ENCODE data around the gene DIP2A.
A peak's percentile ranks its signal among the peaks of the same experiment; 100 is the strongest.
"Not testable (repeated sequence)": the region's sequence is repeated elsewhere in the genome, so short reads cannot be mapped to it uniquely, and the experiment has no call there.

DIP2A gene

DNA sequence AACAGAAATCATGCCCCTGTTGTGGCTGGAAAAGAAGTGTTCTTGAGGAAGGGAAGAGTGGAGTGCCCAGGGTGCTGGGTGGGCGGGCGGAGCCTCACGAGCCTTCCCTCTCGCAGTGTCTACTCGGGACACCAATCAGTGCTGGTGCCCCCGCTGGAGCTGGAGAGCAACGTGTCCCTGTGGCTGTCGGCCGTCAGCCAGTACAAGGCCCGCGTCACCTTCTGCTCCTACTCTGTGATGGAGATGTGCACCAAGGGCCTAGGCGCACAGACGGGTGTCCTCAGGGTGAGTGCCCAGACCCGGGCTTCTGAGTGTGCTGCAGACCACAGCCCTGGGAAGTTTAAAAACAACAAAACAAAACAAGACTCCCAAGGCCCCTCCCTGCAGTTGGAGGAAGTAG is 98.8 kb downstream of the DIP2A start:
- DNase-seq (ENCODE audit: low spot score), result no peak

DNA sequence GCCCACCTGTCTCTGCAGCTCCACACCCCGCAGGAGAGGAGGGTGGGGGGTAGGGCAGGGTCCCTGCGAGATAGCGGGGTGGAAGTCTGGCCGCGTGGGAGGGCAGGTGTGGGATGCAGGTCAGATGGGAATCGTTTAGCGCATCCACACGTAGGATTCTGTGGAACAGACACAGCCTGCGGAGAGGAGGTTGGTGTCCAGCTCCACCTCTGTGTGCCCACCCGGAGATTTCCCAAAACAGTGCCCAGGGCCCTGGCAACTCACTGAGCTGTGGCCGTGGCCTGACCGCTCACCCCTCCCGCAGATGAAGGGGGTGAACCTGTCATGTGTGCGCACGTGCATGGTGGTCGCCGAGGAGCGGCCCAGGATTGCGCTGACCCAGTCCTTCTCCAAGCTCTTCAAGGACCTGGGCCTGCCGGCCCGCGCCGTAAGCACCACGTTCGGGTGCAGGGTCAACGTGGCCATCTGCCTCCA is 99.3 kb downstream of the DIP2A start:
- no peak for DNase-seq (ENCODE audit: low spot score)

DNA sequence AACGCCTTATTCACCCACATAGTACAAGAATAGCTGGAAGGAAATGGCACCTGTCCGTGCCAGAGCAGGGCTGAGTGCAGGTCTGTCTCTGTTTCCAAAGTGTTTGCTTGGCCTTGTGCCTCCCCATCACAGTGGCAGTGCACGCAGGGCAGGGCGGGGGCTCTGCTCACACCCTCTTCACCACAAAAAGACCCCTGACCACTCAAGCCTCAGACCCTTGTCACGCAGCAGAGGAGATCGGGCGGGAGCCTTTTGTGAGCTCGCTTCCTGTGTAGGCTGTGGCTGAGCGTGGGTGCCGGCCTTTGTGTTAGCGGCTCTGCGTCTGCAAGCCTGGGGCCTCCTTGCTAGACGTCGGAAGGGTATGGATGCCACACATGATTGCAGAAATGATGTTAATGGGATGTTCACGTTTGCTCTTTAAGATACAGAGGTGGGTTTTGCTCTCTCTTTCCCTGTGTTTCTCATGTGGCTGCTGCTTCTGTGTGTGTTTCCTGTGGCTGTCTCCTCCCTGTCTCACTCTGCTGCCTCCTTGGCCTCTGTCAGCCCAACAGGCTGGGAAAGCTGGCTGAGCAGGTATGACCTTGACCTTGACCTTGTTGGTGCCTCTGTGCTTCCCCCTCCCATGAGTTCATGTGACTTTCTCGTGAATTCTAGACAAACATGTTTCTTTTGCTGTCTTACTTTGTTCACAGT is 100.7 kb downstream of the DIP2A start:
- DNase-seq (ENCODE audit: low spot score), result peak; percentile 60

DNA sequence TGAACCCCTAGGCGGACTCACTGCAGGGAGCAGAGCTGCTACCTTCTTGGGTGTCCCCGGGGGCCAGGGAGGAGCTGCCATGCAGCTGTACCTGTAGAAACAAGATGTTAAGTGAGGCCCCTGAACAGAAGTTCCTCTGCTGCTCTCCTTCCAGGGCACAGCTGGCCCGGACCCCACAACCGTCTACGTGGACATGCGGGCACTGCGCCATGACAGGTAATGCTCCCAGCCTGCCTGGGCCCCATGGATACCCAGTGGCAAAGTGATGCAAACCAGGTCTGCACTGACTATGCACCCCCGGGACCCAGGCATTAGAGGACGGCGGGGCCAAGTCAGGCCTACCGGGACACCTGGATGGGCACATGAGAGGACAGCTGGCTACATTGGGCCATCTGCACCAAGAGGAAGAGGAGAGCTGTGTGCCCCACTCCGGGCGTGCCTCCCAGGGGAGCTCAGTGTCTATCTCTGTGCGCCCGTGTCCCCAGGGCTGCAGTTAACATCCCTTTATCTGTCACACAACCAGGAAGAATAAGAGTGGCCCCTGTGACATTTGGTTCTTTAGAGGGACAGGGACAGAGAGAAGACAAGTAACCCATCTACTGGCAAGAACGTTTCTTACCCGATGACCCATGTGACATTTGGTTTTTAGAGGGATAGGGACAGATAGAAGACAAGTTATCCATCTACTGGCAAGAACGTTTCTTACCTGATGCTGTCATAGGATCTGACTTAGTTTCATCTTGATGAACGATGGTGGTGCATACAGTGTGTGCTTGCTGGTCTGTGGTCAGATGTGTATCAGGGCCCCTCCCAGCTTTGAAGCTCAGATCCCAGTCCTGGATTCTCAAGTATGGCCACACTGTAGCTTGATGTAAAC is 102.1 kb downstream of the DIP2A start:
- DNase-seq (ENCODE audit: low spot score), result no peak

DNA sequence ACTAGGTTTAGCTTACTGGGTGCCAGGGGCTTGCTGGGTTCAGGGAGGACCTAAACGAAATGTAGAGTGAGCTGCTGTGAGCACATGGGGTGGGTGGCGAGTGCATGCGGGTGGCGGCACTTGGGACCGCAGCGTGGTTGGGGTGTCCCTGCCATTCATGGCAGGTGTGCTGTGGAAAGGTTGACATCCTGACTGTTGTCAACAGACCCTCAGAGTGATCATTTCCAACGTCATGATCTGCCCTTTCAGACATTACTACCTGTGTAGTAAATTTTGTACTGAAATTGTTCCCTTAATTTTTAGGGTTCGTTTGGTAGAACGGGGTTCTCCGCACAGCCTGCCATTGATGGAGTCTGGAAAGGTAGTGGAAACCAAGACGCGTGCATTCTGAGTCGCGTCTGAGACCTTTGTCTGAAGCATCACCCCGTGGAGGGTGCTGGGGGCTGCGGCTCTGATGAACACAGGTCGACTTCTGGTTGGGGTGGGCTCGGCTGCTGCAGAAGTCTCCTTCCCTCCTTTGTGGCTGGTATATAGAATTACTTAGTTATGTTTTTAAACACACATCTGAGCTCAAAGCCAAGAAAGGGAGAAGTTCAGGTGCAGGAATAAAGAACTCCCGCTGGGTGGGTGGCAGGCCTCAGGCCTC is 102.9 kb downstream of the DIP2A start:
- DNase-seq (ENCODE audit: low spot score), result no peak

DNA sequence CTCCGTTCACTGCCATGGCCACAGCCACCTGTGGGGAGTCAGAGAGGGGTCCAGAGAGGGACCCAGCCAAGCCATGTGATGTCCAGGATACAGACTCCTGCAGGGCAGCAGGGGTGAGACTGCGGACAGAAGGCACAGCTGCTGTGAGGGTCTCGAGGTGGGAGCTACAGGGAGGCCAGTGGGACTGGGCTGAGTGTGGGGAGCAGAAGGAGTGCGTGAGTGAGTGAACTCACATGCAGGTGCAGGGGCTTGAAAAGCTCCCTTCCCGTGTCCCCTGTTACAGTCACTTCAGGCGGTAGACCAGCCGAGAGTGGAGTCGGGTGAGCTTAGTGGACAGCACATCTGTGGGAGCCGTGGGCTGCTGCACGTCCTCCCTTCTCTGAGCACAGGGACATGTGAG is 103.8 kb downstream of the DIP2A start:
- no peak for DNase-seq (ENCODE audit: low spot score)

DNA sequence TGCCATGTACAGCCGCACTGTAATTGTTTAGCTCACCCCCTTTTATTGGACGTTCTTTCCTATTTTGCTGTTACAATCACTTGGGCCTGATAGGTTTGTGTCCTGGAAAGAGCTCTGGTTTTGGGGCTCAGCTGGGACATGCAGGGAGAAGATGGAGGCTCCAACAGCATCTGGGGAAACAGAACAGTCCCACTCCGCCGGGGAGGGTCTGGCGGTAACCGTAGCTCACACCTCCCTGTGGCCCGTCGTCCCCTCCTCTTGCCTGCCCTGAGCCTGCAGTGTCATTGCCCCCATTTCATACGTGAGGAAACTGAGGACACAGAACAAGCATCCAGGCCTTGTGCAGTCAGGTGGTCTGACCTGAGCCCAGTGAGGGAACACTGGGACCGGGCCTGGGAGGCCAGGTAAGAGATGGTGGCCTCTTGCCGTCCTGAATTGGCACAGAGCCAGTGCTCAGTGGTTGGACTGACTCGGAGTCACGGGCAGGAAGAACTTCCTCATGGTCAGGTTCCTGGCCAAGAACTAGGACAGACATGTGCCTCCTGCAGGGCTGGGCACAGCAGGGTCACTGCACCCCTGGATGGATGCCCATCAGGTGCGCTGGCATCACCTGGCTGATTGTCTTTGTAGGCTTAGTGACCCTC is 104.4 kb downstream of the DIP2A start:
- DNase-seq (ENCODE audit: low spot score), result no peak

DNA sequence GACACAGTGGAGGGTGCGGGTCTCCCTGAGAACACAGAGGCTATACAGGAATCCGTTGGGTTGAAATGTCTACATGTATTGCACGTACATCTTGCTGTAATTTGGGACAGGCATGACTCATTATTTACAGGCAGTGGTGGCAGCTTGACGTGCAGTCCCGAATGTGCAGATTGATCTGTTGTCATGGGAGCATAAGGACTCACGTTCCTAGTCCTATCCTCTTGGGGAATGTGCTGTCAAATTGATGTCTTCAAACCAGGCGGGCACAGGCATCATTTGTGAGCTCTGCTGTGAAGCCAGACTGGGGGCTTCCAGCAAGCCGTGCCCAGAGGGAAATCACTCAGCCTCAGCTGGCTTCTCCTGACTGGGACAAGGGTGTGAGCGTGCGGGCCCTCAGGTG is 105.7 kb downstream of the DIP2A start:
- no peak for DNase-seq (ENCODE audit: low spot score)

DNA sequence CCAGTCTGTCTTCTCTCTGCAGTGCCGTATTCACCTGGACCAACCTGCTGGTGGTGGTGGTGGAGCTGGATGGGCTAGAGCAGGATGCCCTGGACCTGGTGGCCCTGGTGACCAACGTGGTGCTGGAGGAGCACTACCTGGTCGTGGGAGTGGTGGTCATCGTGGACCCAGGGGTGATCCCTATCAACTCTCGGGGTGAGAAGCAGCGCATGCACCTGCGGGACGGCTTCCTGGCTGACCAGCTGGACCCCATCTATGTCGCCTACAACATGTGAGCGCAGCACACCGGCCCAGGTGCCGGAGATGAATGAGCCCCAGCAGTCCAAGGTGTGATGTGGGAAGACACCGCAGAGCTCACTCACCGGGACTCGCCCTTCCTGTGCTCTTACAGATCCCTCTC is 108.7 kb downstream of the DIP2A start:
- no peak for DNase-seq (ENCODE audit: low spot score)

DNA sequence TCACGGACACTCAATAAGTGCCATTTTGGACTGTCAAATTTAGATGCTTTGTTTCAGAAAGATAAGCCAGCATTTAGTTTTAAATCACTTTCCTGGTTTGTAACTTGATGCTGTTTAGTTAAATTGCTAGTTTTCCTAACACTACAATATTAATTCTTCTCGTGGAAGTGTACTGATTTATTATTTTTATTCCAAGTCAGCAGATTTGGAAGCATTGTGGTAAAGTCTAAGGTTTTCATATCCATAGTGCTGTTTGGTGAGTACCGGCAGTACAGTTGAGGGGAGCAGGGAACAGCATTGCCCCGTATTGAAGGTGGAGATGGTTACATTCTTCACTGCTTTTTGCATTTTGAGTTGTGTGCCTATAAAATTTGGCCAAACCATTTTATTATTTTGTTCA is 109.9 kb downstream of the DIP2A start:
- no peak for DNase-seq (ENCODE audit: low spot score)

DNA sequence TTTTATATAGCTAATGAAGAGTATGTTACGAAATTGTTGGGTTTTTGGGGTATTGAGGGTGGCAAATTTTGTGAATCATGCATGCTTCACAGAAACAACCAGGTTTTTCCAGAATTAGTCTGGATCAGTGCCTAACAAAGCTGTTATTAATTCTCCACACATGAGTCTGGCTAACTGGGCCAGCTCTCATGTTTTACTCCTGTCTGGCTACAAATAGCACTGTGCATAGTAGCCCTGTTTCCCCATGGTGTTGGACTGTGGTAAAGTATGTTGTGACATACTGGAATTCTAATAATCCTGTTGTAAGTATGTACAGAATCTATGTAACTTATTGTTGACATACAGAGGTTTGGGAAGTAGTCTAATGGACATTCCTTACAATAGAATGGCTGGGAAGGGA is 110.4 kb downstream of the DIP2A start:
- no peak for DNase-seq (ENCODE audit: low spot score)

DNA sequence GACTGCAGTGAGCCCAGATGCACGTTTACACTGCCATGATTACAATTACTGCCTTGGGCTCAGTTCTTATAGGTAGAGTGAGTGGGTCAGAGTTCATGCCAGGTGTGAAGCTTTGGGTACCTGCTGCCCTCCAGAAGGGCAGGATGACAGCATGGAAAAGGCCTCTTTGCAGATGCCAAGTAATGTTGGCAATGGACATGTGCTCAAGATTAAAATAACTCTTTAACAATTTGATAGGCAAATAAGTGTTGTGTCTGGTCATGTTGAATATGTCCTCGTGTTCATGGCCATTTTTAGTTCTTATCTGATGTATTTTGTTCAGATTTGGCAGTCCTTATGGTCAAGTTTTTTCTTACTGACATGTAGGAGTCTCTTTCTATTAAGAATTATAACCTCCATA is 111.4 kb downstream of the DIP2A start:
- no peak for DNase-seq (ENCODE audit: low spot score)

DNA sequence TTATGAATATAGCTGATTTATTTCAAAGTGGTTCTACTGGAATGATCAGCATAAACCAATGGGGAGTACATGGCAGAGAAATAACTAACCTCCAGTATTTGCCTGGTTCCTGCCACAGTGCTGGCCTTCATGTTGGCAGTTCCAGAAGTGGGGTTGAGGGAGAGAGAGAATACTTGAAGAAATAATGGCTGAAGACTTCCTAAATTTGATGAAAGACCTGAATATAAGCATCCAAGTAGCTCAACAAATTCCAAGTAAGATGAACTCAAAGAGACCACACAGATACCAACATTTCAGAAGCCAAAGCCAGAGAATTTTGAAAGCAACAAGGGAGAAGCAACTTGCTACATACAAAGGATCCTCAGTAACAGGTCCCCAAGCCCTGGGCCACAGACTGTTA is 111.9 kb downstream of the DIP2A start:
- no peak for DNase-seq (ENCODE audit: low spot score)

DNA sequence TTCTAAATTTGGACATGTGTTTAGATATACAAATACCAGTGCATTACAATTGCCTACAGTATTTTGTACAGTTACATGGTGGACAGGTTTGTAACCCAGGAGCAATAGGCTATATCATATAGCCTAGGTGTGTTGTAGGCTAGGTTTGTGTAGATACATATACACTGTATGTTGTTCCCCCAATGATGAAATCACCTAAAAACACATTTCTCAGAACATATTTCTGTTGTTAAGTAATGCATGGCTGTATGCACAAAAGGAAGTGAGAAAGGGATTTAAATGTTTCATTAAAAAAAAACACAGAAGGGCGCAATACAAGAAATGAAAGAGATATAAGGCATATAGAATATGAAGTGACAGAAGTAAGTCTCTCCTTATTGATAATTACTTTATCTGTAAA is 114.2 kb downstream of the DIP2A start:
- DNase-seq (ENCODE audit: low spot score), result no peak

DNA sequence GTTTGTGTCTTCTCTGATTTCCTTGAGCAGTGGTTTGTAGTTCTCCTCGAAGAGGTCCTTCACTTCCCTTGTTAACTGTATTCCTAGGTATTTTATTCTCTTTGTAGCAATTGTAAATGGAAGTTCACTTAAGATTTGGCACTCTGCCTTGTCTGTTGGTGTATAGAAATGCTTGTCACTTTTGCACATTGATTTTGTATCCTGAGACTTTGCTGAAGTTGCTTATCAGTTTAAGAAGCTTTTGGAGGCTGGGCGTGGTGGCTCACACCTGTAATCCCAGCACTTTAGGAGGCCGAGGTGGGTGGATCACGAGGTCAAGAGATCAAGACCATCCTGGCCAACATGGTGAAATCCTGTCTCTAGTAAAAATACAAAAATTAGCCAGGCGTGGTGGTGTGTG is 119.1 kb downstream of the DIP2A start:
- not testable (repeated sequence) for DNase-seq (ENCODE audit: low spot score)

DNA sequence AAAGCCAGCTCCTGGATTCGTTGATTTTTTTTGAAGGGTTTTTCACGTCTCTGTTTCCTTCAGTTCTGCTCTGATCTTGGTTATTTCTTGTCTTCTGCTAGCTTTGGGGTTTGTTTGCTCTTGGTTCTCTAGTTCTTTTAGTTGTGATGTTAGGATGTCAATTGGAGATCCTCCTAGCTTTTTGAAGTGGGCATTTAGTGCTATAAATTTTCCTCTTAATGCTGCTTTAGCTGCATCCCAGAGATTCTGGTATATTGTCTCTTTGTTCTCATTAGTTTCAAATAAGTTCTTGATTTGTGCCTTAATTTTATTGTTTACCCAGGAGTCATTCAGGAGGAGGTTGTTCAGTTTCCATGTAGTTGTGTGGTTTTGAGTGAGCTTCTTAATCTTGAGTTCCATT is 120.7 kb downstream of the DIP2A start:
- not testable (repeated sequence) for DNase-seq (ENCODE audit: low spot score)

DNA sequence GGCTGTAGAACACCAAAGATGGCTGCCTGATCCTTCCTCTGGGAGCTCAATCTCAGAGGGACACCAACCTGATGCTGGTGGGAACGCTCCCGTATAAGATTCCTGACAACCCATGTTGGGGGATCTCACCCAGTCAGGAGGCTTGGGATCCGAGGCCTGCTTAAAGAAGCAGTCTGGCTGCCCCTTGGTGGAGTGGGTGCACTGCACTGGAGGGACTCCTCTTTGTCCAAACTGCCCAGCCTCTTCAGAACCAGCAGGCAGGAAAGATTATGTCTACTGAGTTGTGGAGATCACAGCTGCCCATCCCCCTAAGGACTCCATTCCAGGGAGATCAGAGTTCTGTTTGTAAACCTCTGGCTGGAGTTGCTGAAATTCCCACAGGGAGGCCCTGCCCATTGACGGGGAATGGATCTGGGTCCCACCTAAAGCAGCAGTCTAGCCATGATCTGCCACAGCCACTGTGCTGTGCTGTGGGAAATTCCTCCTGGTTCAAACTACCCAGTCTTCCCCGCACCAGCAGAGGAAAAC is 123.2 kb downstream of the DIP2A start:
- no peak for DNase-seq (ENCODE audit: low spot score)

DNA sequence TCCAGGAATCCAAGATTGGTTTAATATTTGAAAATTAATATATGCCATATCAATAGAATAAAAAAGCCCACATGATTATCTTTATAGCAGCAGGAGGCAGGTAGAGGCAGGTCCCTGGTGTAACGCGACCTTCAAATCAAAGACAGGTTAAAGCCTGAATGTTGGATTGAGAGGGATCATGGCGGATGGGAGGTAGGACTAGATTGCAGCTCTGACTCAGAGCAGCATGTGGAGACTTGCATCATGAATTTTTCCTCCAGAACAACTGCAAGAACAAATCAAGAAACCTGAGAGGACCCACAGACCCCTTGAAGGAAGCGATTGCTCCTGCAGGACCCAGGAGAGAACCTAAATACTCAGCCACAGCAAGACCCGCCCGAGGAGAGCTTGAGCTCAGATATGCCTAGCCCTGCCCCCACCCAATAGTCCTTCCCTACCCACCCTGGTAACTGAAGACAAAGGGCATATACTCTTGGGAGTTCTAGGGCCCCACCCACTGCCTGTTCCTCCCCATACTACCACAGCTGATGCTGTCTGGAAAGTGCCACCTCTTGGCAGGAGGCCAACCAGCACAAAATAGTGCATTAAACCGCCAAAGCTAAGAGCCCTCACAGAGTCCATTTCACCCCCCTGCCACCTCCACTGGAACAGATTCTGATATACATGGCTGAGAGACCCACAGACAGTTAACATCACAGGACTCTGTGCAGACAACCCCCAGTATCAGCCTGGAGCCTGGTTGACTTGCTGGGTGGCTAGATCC is 126.7 kb downstream of the DIP2A start:
- no peak for DNase-seq (ENCODE audit: low spot score)

DNA sequence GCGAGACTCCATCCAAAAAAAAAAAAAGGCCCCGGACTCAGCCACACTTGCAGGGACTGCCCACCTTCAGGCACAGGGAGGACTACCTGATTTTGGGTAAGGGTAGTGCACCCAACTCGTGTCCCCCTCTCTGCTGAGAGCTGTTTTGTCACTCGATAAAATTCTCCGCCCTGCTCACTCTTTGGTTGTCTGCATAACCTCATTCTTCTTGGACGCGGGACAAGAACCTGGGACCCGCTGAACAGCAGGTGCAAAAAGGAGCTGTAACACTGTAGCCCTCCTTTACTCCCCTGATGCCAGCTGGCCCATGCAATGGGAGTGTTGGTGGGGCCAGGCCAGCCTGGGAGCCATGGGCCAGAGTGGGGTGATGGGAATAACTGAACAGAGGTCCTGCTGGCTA is 135.6 kb downstream of the DIP2A start:
- DNase-seq (ENCODE audit: low spot score), result no peak

DNA sequence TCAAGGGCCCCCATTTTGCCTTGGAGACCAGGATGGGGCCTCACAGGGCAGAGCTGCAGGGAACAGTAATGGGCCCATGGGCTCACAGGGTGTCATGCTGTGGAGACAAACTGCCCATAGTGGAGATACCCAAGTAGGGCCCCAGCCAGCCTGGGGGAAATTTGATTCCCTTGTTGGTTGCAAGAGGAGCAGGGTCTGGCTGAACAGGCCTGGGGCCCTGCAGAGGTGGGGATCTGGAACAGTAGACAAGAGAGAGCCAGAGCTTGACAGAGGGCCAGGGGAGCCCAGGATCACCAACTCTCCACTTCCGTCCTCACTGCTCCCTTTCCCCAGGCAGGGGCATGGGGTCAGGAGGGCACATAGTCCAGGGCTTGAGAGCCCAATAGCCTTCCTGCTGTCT is 137.5 kb downstream of the DIP2A start:
- no peak for DNase-seq (ENCODE audit: low spot score)

DNA sequence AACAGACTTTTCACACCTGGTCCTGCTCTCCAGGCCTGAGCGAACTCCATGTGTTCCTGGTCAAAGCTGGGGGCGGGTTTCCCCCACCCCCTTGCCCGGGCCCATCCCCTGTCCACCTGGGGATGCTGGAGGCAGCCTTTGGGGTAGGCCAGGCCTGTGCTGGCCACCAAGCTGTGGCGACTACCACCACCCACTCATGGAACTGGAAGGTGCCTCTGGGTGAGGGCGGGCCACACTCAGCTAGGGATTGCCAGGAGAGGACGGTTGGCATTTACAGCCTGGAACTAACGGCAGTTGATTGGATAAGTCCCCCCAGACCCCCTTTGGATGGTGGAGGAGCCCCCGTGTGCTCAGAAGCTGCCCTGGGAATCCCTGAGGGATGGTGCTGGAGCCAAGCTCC is 138.3 kb downstream of the DIP2A start:
- DNase-seq (ENCODE audit: low spot score), result no peak
